NCI-H446 (cell line): ENCODE measurements around the gene ZNF239.
"Not testable (repeated sequence)": the region's sequence is repeated elsewhere in the genome, so short reads cannot be mapped to it uniquely, and the experiment has no call there.

Experiments
- DNase-seq, 2 experiments: peaks; one replicate each; lab custom pipeline; 2025; lab: John Stamatoyannopoulos, UW

ZNF239 gene

GRCh38 chr10:43574001-43574892, at the start of gene ZNF239:
Gene ZNF239, minus strand, starts transcription at chr10:43574616. Its CDS starts 16,537 bp downstream, at chr10:43558079.
- DNase-seq, result peak in 1 of 2 experiments; percentile 75

GRCh38 chr10:43623351-43623750, 48.9 kb upstream of the ZNF239 start:
- DNase-seq, result no peak

- DNase-seq, result no peak
These were observed 47.6 kb upstream of the ZNF239 start for GRCh38 chr10:43622038-43622437.

- no peak for DNase-seq
These were observed 45.0 kb upstream of the ZNF239 start for GRCh38 chr10:43619368-43619767.

GRCh38 chr10:43616697-43617370, 42.4 kb upstream of the ZNF239 start:
- no peak for DNase-seq

GRCh38 chr10:43610636-43611035, 36.2 kb upstream of the ZNF239 start:
- no peak for DNase-seq

GRCh38 chr10:43607199-43607573, 32.8 kb upstream of the ZNF239 start:
- no peak for DNase-seq

- DNase-seq, result peak in 1 of 2 experiments; percentile 28
These were observed 32.1 kb upstream of the ZNF239 start, which contains the start of gene ZNF485 for GRCh38 chr10:43606323-43607198. Gene ZNF485, plus strand, starts transcription at chr10:43606438. Its CDS starts 613 bp downstream, at chr10:43607051.

- DNase-seq, result no peak
These were observed 31.5 kb upstream of the ZNF239 start for GRCh38 chr10:43605850-43606322.

GRCh38 chr10:43601576-43601975, 27.2 kb upstream of the ZNF239 start:
- not testable (repeated sequence) for DNase-seq

- no peak for DNase-seq
These were observed 24.9 kb upstream of the ZNF239 start for GRCh38 chr10:43599333-43599732.

- peak in 1 of 2 experiments; percentile 32 for DNase-seq
These were observed 24.0 kb upstream of the ZNF239 start for GRCh38 chr10:43598446-43598845.

- DNase-seq, result no peak
These were observed 22.1 kb upstream of the ZNF239 start for GRCh38 chr10:43596546-43596945.

GRCh38 chr10:43595739-43596298, 21.4 kb upstream of the ZNF239 start:
- DNase-seq, result no peak

GRCh38 chr10:43594944-43595589, 20.7 kb upstream of the ZNF239 start:
- no peak for DNase-seq

- no peak for DNase-seq
These were observed 17.0 kb upstream of the ZNF239 start for GRCh38 chr10:43591303-43591904.

- DNase-seq, result not testable (repeated sequence)
These were observed 12.3 kb upstream of the ZNF239 start for GRCh38 chr10:43586730-43587115.

- no peak for DNase-seq
These were observed 11.7 kb upstream of the ZNF239 start for GRCh38 chr10:43585981-43586729.

GRCh38 chr10:43585046-43585445, 10.6 kb upstream of the ZNF239 start:
- DNase-seq, result no peak

GRCh38 chr10:43584051-43584450, 9.6 kb upstream of the ZNF239 start:
- DNase-seq, result no peak
